GM23338 (cell line): ENCODE results near the gene PTPRC. TPM values are rescaled to one million over a fixed set of nuclear protein-coding genes. Genes with fewer than 3 reads are reported as not detected.

Experiments used
- ATAC-seq: fragments of 200-7000 bp; cut with Tn5 transposase; 3 replicates; pipeline ENCODE4 v1.9.1; 2020
- DNase-seq: peaks from one replicate; pipeline ENCODE4 v3.0.0-alpha.2; 2015; ENCODE audit warnings: low spot score
- H2AFZ ChIP-seq: fragments of 200-600 bp; sonication (generic); 2 replicates; pipeline ENCODE4 v1.8.0; 2016; ENCODE audit warnings: antibody characterized with exemption, mild to moderate bottlenecking, moderate library complexity
- H3F3A ChIP-seq: fragments of 200-600 bp; sonication (generic); replicated peaks from 2 replicates; pipeline ENCODE4 v1.8.0; 2017; ENCODE audit warnings: antibody characterized with exemption, mixed run types, low read depth
- H3K27ac ChIP-seq: fragments of 200-600 bp; sonication (generic); 2 replicates; pipeline ENCODE4 v1.6.1; 2016; ENCODE audit warnings: low read depth
- H3K27me3 ChIP-seq: fragments of 200-600 bp; sonication (generic); 2 replicates; pipeline ENCODE4 v1.8.0; 2016; ENCODE audit warnings: mild to moderate bottlenecking, mixed run types, moderate library complexity; ENCODE audit not compliant: insufficient read depth
- H3K36me3 ChIP-seq: fragments of 200-600 bp; sonication (generic); 2 replicates; pipeline ENCODE4 v1.8.0; 2016; ENCODE audit warnings: mild to moderate bottlenecking; ENCODE audit not compliant: insufficient read depth
- H3K4me1 ChIP-seq: fragments of 200-600 bp; sonication (generic); 2 replicates; pipeline ENCODE4 v1.8.0; 2016; ENCODE audit warnings: mild to moderate bottlenecking, moderate library complexity; ENCODE audit not compliant: insufficient read depth
- H3K4me2 ChIP-seq: fragments of 200-600 bp; sonication (generic); 2 replicates; pipeline ENCODE4 v1.7.1; 2017; ENCODE audit warnings: mixed run types
- H3K4me3 ChIP-seq: fragments of 200-600 bp; sonication (generic); 2 replicates; pipeline ENCODE4 v1.6.1; 2016; ENCODE audit warnings: mixed run types
- H3K79me2 ChIP-seq: fragments of 200-600 bp; sonication (generic); replicated peaks from 2 replicates; pipeline ENCODE4 v1.8.0; 2017; ENCODE audit warnings: mild to moderate bottlenecking; ENCODE audit not compliant: insufficient read depth
- H3K9me2 ChIP-seq: fragments of 200-600 bp; sonication (generic); 2 replicates; pipeline ENCODE4 v1.8.0; 2017; ENCODE audit not compliant: insufficient read depth
- H4K20me1 ChIP-seq: fragments of 200-600 bp; sonication (generic); replicated peaks from 2 replicates; pipeline ENCODE4 v1.8.0; 2017; ENCODE audit warnings: mild to moderate bottlenecking; ENCODE audit not compliant: insufficient read depth
- H3K27ac Mint-ChIP-seq: 2 replicates; pipeline ENCODE4 v1.8.0; 2020; ENCODE audit warnings: inconsistent platforms, mild to moderate bottlenecking, moderate library complexity, mixed read lengths
- H3K27me3 Mint-ChIP-seq: 3 replicates; pipeline ENCODE4 v1.8.0; 2022; ENCODE audit warnings: low read depth, mild to moderate bottlenecking, moderate library complexity, mixed read lengths, inconsistent platforms; ENCODE audit not compliant: insufficient read depth, poor library complexity
- H3K36me3 Mint-ChIP-seq: 3 replicates; pipeline ENCODE4 v1.8.0; 2021; ENCODE audit warnings: low read depth, mild to moderate bottlenecking, inconsistent platforms, moderate library complexity, mixed read lengths
- H3K4me1 Mint-ChIP-seq: 3 replicates; pipeline ENCODE4 v1.8.0; 2020; ENCODE audit warnings: mild to moderate bottlenecking, inconsistent platforms, mixed read lengths
- H3K4me3 Mint-ChIP-seq: 3 replicates; pipeline ENCODE4 v1.8.0; 2021; ENCODE audit warnings: moderate library complexity, mild to moderate bottlenecking, inconsistent platforms, mixed read lengths
- H3K9me3 Mint-ChIP-seq: 3 replicates; pipeline ENCODE4 v1.8.0; 2020; ENCODE audit warnings: moderate library complexity, mild to moderate bottlenecking, inconsistent platforms, mixed read lengths
- CREB1 ChIP-seq: fragments of 250-450 bp; sonication (Bioruptor Pico); IDR thresholded peaks from 2 replicates; pipeline ENCODE4 v1.5.0; 2020; ENCODE audit warnings: low read depth, mild to moderate bottlenecking, moderate library complexity
- ETS1 ChIP-seq: IDR thresholded peaks from 2 replicates; pipeline ENCODE4 v1.6.1; 2016; ENCODE audit warnings: antibody characterized with exemption
- JUNB ChIP-seq: IDR thresholded peaks from one replicate; pipeline ENCODE4 v1.6.1; 2016; ENCODE audit warnings: antibody characterized with exemption; ENCODE audit not compliant: unreplicated experiment
- NANOG ChIP-seq: IDR thresholded peaks from 2 replicates; pipeline ENCODE4 v1.6.1; 2016; ENCODE audit warnings: antibody characterized with exemption, borderline replicate concordance
- STAT1 ChIP-seq: IDR thresholded peaks from one replicate; pipeline ENCODE4 v1.6.1; 2016; ENCODE audit warnings: antibody characterized with exemption; ENCODE audit not compliant: unreplicated experiment
- ZNF114 ChIP-seq: fragments of 250-450 bp; sonication (Bioruptor Pico); IDR thresholded peaks from 2 replicates; pipeline ENCODE4 v1.5.0; 2020; ENCODE audit warnings: mild to moderate bottlenecking, moderate library complexity
- ZNF331 ChIP-seq: fragments of 250-450 bp; sonication (Bioruptor Pico); IDR thresholded peaks from 2 replicates; pipeline ENCODE4 v1.5.0; 2020; ENCODE audit warnings: low read depth, mild to moderate bottlenecking, moderate library complexity
- ZNF462 ChIP-seq: fragments of 250-450 bp; sonication (Bioruptor Pico); IDR thresholded peaks from 2 replicates; pipeline ENCODE4 v1.5.0; 2020; ENCODE audit warnings: mild to moderate bottlenecking, moderate library complexity
- polyA plus RNA-seq: library from polyadenylated mRNA; unstranded; fragments of >200 nt; fragmentation: Nextera tagmentation; extraction: Ambion mirVana; gene quantifications from 2 replicates; pipeline ENCODE4 v1.2.1, GENCODE V29; 2016
- total RNA-seq: library from RNA; depleted of rRNA; stranded (reverse); fragments of >200 nt; shearing (Covaris generic); gene quantifications from 2 replicates; pipeline ENCODE4 v1.2.3, GENCODE V29; 2014
- TF ChIP-seq, protein P1 (sequence below), 2 experiments: fragments of 200-600 bp in 1 of 2; sonication (generic) in 1 of 2; conservative IDR thresholded peaks; 2 replicates each; pipeline versions ENCODE4 v1.5.1 to v1.6.1; 2016 to 2017; ENCODE audit warnings: antibody characterized with exemption in 2 of 2, low read depth in 2 of 2, mild to moderate bottlenecking in 2 of 2, moderate library complexity in 1 of 2

PTPRC gene
- total and polyA plus RNA-seq, 2 experiments from 2014 or later, result 0.10 to 0.52 TPM

DNA sequence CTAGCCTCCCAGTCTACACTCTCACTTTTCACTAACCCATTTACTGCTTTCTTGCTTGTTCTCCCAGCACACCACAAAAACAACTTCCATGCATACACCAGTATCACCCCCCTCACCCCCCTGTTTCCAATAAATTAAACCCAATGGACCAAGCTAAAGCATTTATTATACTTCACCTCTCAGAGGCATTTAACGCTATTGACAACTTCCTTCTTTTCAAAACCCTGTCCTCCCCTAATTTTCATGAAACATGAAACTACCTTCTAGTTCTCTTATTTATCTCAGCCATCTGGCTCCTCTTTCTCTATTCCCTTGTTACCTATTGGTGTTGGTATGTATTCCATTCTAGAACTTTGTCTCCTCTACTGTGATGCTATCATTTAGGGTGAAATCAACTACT, 32.3 kb downstream of the PTPRC start:
- H3K4me2 ChIP-seq, result no peak overlapping the region
- no peak overlapping the region for H3K27ac Mint-ChIP-seq
- H3K4me1 ChIP-seq, result no peaks in the 10 kb centered on the region
- H2AFZ ChIP-seq, result no peak overlapping the region
- H3K4me3 Mint-ChIP-seq, result no peak overlapping the region
- no peaks in the 10 kb centered on the region for H3K27me3 Mint-ChIP-seq
- no peaks in the 10 kb centered on the region for H3K36me3 Mint-ChIP-seq
- no peaks in the 10 kb centered on the region for H3K36me3 ChIP-seq
- no peaks in the 10 kb centered on the region for H3K79me2 ChIP-seq
- H3K9me3 Mint-ChIP-seq, result no peaks in the 10 kb centered on the region
- no peaks in the 10 kb centered on the region for H3K9me2 ChIP-seq
- H3K27ac ChIP-seq, result no peak overlapping the region
- H4K20me1 ChIP-seq, result no peaks in the 10 kb centered on the region
- H3F3A ChIP-seq, result no peaks in the 10 kb centered on the region
- no peaks in the 10 kb centered on the region for H3K27me3 ChIP-seq
- no peak for ATAC-seq
- no peak for DNase-seq
- H3K4me1 Mint-ChIP-seq, result peaks cover 16% of the 10 kb centered on the region; the same call in 2 of the 3 replicates
- TF ChIP-seq CREB1 (CRISPR knock-in tag) (no peak), ZNF331 (CRISPR knock-in tag) (no peak), ZNF114 (CRISPR knock-in tag) (no peak), JUNB (no peak), ZNF462 (no peak), STAT1 (no peak), NANOG (no peak), ETS1 (no peak)
- TF ChIP-seq, protein P1, sequence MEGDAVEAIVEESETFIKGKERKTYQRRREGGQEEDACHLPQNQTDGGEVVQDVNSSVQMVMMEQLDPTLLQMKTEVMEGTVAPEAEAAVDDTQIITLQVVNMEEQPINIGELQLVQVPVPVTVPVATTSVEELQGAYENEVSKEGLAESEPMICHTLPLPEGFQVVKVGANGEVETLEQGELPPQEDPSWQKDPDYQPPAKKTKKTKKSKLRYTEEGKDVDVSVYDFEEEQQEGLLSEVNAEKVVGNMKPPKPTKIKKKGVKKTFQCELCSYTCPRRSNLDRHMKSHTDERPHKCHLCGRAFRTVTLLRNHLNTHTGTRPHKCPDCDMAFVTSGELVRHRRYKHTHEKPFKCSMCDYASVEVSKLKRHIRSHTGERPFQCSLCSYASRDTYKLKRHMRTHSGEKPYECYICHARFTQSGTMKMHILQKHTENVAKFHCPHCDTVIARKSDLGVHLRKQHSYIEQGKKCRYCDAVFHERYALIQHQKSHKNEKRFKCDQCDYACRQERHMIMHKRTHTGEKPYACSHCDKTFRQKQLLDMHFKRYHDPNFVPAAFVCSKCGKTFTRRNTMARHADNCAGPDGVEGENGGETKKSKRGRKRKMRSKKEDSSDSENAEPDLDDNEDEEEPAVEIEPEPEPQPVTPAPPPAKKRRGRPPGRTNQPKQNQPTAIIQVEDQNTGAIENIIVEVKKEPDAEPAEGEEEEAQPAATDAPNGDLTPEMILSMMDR (conservative IDR thresholded peaks at IDR 0.05; ENCODE audit: low read depth in 2 of 2), result no peak
- H3K4me3 ChIP-seq, result no peak overlapping the region
